H1 (cell line): ENCODE data around the gene SRXN1. TPM values are rescaled to one million over a fixed set of nuclear protein-coding genes. Genes with fewer than 3 reads are reported as not detected.

Experiments used
- CTCF ChIA-PET: fragments of 300-600 bp; sonication (Branson Sonifier 250); formaldehyde crosslinking; loops from one replicate; lab custom pipeline; 2021; ENCODE audit not compliant: partially characterized antibody; lab: Charles Lee
- POLR2A ChIA-PET: fragments of 300-600 bp; sonication (Branson Sonifier 250); formaldehyde crosslinking; loops from one replicate; lab custom pipeline; 2021; ENCODE audit warnings: inconsistent platforms; ENCODE audit not compliant: partially characterized antibody; lab: Charles Lee
- DNase-seq, 2 experiments: peaks; one replicate each; pipeline versions ENCODE4 v3.0.0 to v3.0.0-alpha.2; 2010 to 2022; ENCODE audit warnings: low spot score in 2 of 2, low read depth in 1 of 2, mixed read lengths in 1 of 2
- FAIRE-seq: peaks from 2 replicates; lab custom pipeline; 2011; peaks lifted over from hg19 to GRCh38; lab: Jason Lieb, UNC
- H2AFZ ChIP-seq: 2 replicates; pipeline ENCODE4 v1.8.1; 2012; ENCODE audit warnings: low read length, inconsistent platforms
- H2AK5ac ChIP-seq: 2 replicates; pipeline ENCODE4 v1.6.1; 2013; ENCODE audit warnings: low read depth, low read length
- H2BK120ac ChIP-seq: replicated peaks from 2 replicates; pipeline ENCODE3; 2013; ENCODE audit warnings: low read depth, low read length, inconsistent platforms
- H2BK12ac ChIP-seq: 2 replicates; pipeline ENCODE4 v1.6.1; 2013; ENCODE audit warnings: low read depth, low read length
- H2BK15ac ChIP-seq: 2 replicates; pipeline ENCODE4 v1.6.1; 2013; ENCODE audit warnings: low read length
- H2BK20ac ChIP-seq: 2 replicates; pipeline ENCODE4 v1.6.1; 2013; ENCODE audit warnings: low read length
- H2BK5ac ChIP-seq: 2 replicates; pipeline ENCODE4 v1.6.1; 2013; ENCODE audit warnings: low read depth, low read length
- H3K14ac ChIP-seq: 2 replicates; pipeline ENCODE4 v1.6.1; 2013; ENCODE audit warnings: inconsistent platforms; ENCODE audit not compliant: insufficient read length
- H3K18ac ChIP-seq: 2 replicates; pipeline ENCODE4 v1.6.1; 2013; ENCODE audit warnings: low read length; ENCODE audit errors: extremely low read depth
- H3K23ac ChIP-seq: 2 replicates; pipeline ENCODE4 v1.6.1; 2013; ENCODE audit warnings: inconsistent platforms; ENCODE audit not compliant: insufficient read length
- H3K23me2 ChIP-seq: 2 replicates; pipeline ENCODE4 v1.6.1; 2013; ENCODE audit warnings: low read depth, low read length
- H3K27ac ChIP-seq: 2 replicates; pipeline ENCODE4 v1.6.1; 2011; ENCODE audit warnings: low read depth, low read length, inconsistent platforms
- H3K27me3 ChIP-seq, 4 experiments: replicated peaks in 1 of 4; 1 replicate in 1 of 4; 2 replicates in 3 of 4; pipeline versions ENCODE4 v1.6.1 to v1.8.1; 2011 to 2013; ENCODE audit warnings: low read length in 3 of 4, mild to moderate bottlenecking in 3 of 4, inconsistent platforms in 2 of 4, mixed read lengths in 2 of 4, moderate library complexity in 1 of 4; ENCODE audit not compliant: control insufficient read depth in 3 of 4, insufficient read depth in 3 of 4; ENCODE audit errors: extremely low read depth in 1 of 4
- H3K36me3 ChIP-seq, 4 experiments: 2 replicates each; pipeline versions ENCODE4 v1.6.1 to v1.8.1; 2011 to 2013; ENCODE audit warnings: mild to moderate bottlenecking in 4 of 4, low read length in 3 of 4, moderate library complexity in 2 of 4, control low read depth in 1 of 4, inconsistent platforms in 1 of 4; ENCODE audit not compliant: insufficient read depth in 4 of 4, control insufficient read depth in 2 of 4
- H3K4ac ChIP-seq: replicated peaks from 2 replicates; pipeline ENCODE3; 2013; ENCODE audit warnings: low read length, low read depth, mixed read lengths, inconsistent platforms; ENCODE audit not compliant: insufficient read length
- H3K4me1 ChIP-seq, 4 experiments: replicated peaks in 1 of 4; 1 replicate in 1 of 4; 2 replicates in 3 of 4; pipeline versions ENCODE4 v1.6.1 to v1.8.1; 2011 to 2013; ENCODE audit warnings: low read length in 3 of 4, inconsistent platforms in 2 of 4, mixed read lengths in 1 of 4; ENCODE audit not compliant: insufficient read depth in 4 of 4, control insufficient read depth in 3 of 4
- H3K4me2 ChIP-seq, 2 experiments: 2 replicates each; pipeline versions ENCODE4 v1.6.1 to v1.8.1; 2011 to 2013; ENCODE audit warnings: low read depth in 2 of 2, low read length in 2 of 2, control low read depth in 1 of 2, inconsistent platforms in 1 of 2, mild to moderate bottlenecking in 1 of 2; ENCODE audit not compliant: insufficient read depth in 1 of 2
- H3K4me3 ChIP-seq, 4 experiments: fragments of 200-600, 300-600 bp in 1 of 4; sonication (generic), shearing (Covaris generic), sonication (Bioruptor Twin) in 1 of 4; 2 replicates each; pipeline versions ENCODE4 v1.5.1 to v1.8.1; 2011 to 2016; ENCODE audit warnings: low read length in 4 of 4, low read depth in 3 of 4, control low read depth in 2 of 4, inconsistent platforms in 2 of 4, mild to moderate bottlenecking in 2 of 4, mixed read lengths in 1 of 4, moderate library complexity in 1 of 4; ENCODE audit not compliant: insufficient read depth in 2 of 4; ENCODE audit errors: extremely low read depth in 1 of 4
- H3K56ac ChIP-seq: replicated peaks from 2 replicates; pipeline ENCODE3; 2013; ENCODE audit warnings: low read depth, mild to moderate bottlenecking, mixed read lengths, low read length, inconsistent platforms; ENCODE audit not compliant: insufficient read length
- H3K79me1 ChIP-seq: 2 replicates; pipeline ENCODE4 v1.6.1; 2013; ENCODE audit warnings: low read depth, low read length, control low read depth
- H3K79me2 ChIP-seq, 2 experiments: 2 replicates each; pipeline versions ENCODE4 v1.6.1 to v1.8.1; 2012 to 2013; ENCODE audit warnings: low read length in 2 of 2, mild to moderate bottlenecking in 2 of 2, inconsistent platforms in 1 of 2; ENCODE audit not compliant: insufficient read depth in 2 of 2, control insufficient read depth in 1 of 2
- H3K9ac ChIP-seq, 4 experiments: replicated peaks in 1 of 4; 1 replicate in 1 of 4; 2 replicates in 3 of 4; pipeline versions ENCODE4 v1.6.1 to v1.8.1; 2011 to 2013; ENCODE audit warnings: low read depth in 3 of 4, low read length in 3 of 4, control low read depth in 2 of 4, mild to moderate bottlenecking in 2 of 4, moderate library complexity in 2 of 4, inconsistent platforms in 1 of 4; ENCODE audit errors: extremely low read depth in 1 of 4
- H3K9me3 ChIP-seq, 2 experiments: 2 replicates each; pipeline versions ENCODE4 v1.6.1 to v1.8.1; 2012 to 2013; ENCODE audit warnings: mild to moderate bottlenecking in 2 of 2, moderate library complexity in 2 of 2, control low read depth in 1 of 2, inconsistent platforms in 1 of 2, low read depth in 1 of 2, low read length in 1 of 2, mixed read lengths in 1 of 2; ENCODE audit not compliant: insufficient read depth in 2 of 2
- H4K20me1 ChIP-seq, 2 experiments: replicated peaks in 1 of 2; 2 replicates each; pipeline versions ENCODE3 to v1.8.1; 2011 to 2013; ENCODE audit warnings: inconsistent platforms in 2 of 2, low read length in 2 of 2, mild to moderate bottlenecking in 1 of 2; ENCODE audit not compliant: insufficient read depth in 2 of 2, control insufficient read depth in 1 of 2
- H4K5ac ChIP-seq: 2 replicates; pipeline ENCODE4 v1.6.1; 2013; ENCODE audit warnings: low read length, low read depth, mixed read lengths, inconsistent platforms; ENCODE audit not compliant: insufficient read length
- H4K8ac ChIP-seq: 2 replicates; pipeline ENCODE4 v1.8.0; 2013; ENCODE audit warnings: mild to moderate bottlenecking, moderate library complexity, low read length, inconsistent platforms; ENCODE audit not compliant: insufficient read depth; ENCODE audit errors: extremely low read depth
- H4K91ac ChIP-seq: replicated peaks from 2 replicates; pipeline ENCODE3; 2013; ENCODE audit warnings: low read length, mixed read lengths, inconsistent platforms; ENCODE audit not compliant: insufficient read length
- ATF2 ChIP-seq: IDR thresholded peaks from 2 replicates; pipeline ENCODE4 v1.6.1; 2012; ENCODE audit warnings: low read length, inconsistent platforms
- BCL11A ChIP-seq, 2 experiments: IDR thresholded peaks; one replicate each; pipeline ENCODE4 v1.6.1; 2011; ENCODE audit warnings: low read depth in 2 of 2, low read length in 2 of 2, mild to moderate bottlenecking in 2 of 2
- CEBPB ChIP-seq: IDR thresholded peaks from 2 replicates; pipeline ENCODE4 v1.6.1; 2012; ENCODE audit warnings: low read depth, low read length
- CTBP2 ChIP-seq: IDR thresholded peaks from 2 replicates; pipeline ENCODE4 v1.7.0; 2011; ENCODE audit warnings: borderline replicate concordance, mild to moderate bottlenecking, moderate library complexity, mixed read lengths, low read length; ENCODE audit not compliant: insufficient read depth, insufficient read length
- EP300 ChIP-seq, 2 experiments: IDR thresholded peaks; 1 replicate in 1 of 2; 2 replicates in 1 of 2; pipeline ENCODE4 v1.6.1; 2011 to 2012; ENCODE audit warnings: low read depth in 2 of 2, low read length in 2 of 2, mild to moderate bottlenecking in 2 of 2, borderline replicate concordance in 1 of 2, inconsistent platforms in 1 of 2, moderate library complexity in 1 of 2
- HDAC6 ChIP-seq: IDR thresholded peaks from one replicate; pipeline ENCODE4 v1.7.1; 2012; ENCODE audit warnings: low read depth, mild to moderate bottlenecking, inconsistent platforms, low read length, moderate library complexity
- RXRA ChIP-seq: IDR thresholded peaks from 2 replicates; pipeline ENCODE4 v1.6.1; 2011; ENCODE audit warnings: low read depth, mild to moderate bottlenecking, low read length, moderate library complexity; ENCODE audit not compliant: insufficient read depth
- SIRT6 ChIP-seq: IDR thresholded peaks from one replicate; pipeline ENCODE4 v1.7.1; 2012; ENCODE audit warnings: low read length, inconsistent platforms
- SP1 ChIP-seq: IDR thresholded peaks from 2 replicates; pipeline ENCODE4 v1.6.1; 2011; ENCODE audit warnings: low read depth, low read length
- TEAD4 ChIP-seq: IDR thresholded peaks from 2 replicates; pipeline ENCODE4 v1.6.1; 2012; ENCODE audit warnings: low read depth, low read length, inconsistent platforms, mixed read lengths
- WGBS, 2 experiments: shearing (Covaris generic) in 1 of 2; methylation state at CpG; one replicate each; pipeline versions ENCODE4 v1.1.6 to v1.1.7; 2013 to 2015; ENCODE audit warnings: low lambda C conversion rate in 2 of 2, mixed read lengths in 2 of 2, inconsistent platforms in 1 of 2, low coverage in 1 of 2, missing lambda C conversion rate in 1 of 2; ENCODE audit not compliant: insufficient replicate concordance in 2 of 2, insufficient coverage in 1 of 2, insufficient read length in 1 of 2; ENCODE audit errors: extremely low coverage in 1 of 2, missing lambda C conversion rate in 1 of 2; 5-methylcytosine and 5-hydroxymethylcytosine counted together
- polyA plus RNA-seq, 7 experiments: library from polyadenylated mRNA; depleted of rRNA in 3 of 7; stranded (reverse) in 5 of 7; unstranded in 2 of 7; fragments of >200 nt in 5 of 7; fragments of 200-250 nt in 2 of 7; gene quantifications; 1 replicate in 5 of 7; 2 replicates in 1 of 7; 4 replicates in 1 of 7; pipeline versions ENCODE4 v1.2.1 to v1.2.3, GENCODE V29; 2011 to 2013; ENCODE audit warnings: missing spikeins in 2 of 7, mixed read lengths in 2 of 7
- total RNA-seq: library from RNA; stranded (reverse); fragmentation: NEBNext Ultra II Directional; extraction: Animal tissue kit (Norgen Biotek cat#: 25700); gene quantifications from 2 replicates; pipeline ENCODE4 v1.2.1, GENCODE V29; 2021
- TF ChIP-seq, protein P1 (sequence below): IDR thresholded peaks from 2 replicates; pipeline ENCODE4 v1.6.1; 2011; ENCODE audit warnings: low read length, improper control_type of control experiment

The SRXN1 gene
- total and polyA plus RNA-seq, 2 of the 8 experiments (the other 6 are each of a cell fraction or from before 2014, with no cell fraction given) = 12.2 to 15.8 TPM

GRCh38 chr20:600736-601135 lies 52.3 kb downstream of the SRXN1 start:
- WGBS, 2 experiments = 89% methylated on average over 6 of the region's 6 CpGs; no CpG with 5 or more reads in 1 of the 2 experiments
- no peak overlapping the region for H3K14ac ChIP-seq
- H3K4me3 ChIP-seq = no peak overlapping the region
- no peak overlapping the region for H3K9ac ChIP-seq
- H3K79me1 ChIP-seq = no peaks in the 10 kb centered on the region
- ChIA-PET CTCF (interaction anchor here (0.6 to 4.1 kb wide), 10 partner anchors 16 to 364 kb away, joined by 3 to 22 read pairs (median 5); no protein-coding TSS in a partner anchor), POLR2A (interaction anchor here (0.8 kb wide), 1 partner anchor 9 kb away, joined by 3 read pairs; no protein-coding TSS in a partner anchor)
- no peak overlapping the region for H2BK20ac ChIP-seq
- H3K18ac ChIP-seq = no peak overlapping the region
- FAIRE-seq (no peak), DNase-seq (no peak)
- no peak overlapping the region for H3K4ac ChIP-seq
- H3K23me2 ChIP-seq = no peaks in the 10 kb centered on the region
- no peak overlapping the region for H4K91ac ChIP-seq
- no peaks in the 10 kb centered on the region for H3K9me3 ChIP-seq
- peaks cover 0 to 3% (median 0%) of the 10 kb centered on the region in 4 experiments; a peak in 1 of 7 replicates for H3K4me1 ChIP-seq
- H3K27me3 ChIP-seq = no peaks in the 10 kb centered on the region
- no peak overlapping the region for H3K56ac ChIP-seq
- no peak overlapping the region for H3K27ac ChIP-seq
- no peak overlapping the region for H2AK5ac ChIP-seq
- no peak overlapping the region for H2BK15ac ChIP-seq
- H2BK12ac ChIP-seq = no peak overlapping the region
- H2AFZ ChIP-seq = no peak overlapping the region
- H3K4me2 ChIP-seq = no peak overlapping the region
- no peak overlapping the region for H3K23ac ChIP-seq
- no peak overlapping the region for H4K8ac ChIP-seq
- no peak overlapping the region for H4K5ac ChIP-seq
- H2BK5ac ChIP-seq = no peak overlapping the region
- H2BK120ac ChIP-seq = no peak overlapping the region
- H3K36me3 ChIP-seq = no peaks in the 10 kb centered on the region
- H3K79me2 ChIP-seq = no peaks in the 10 kb centered on the region
- peaks cover 0 to 2% of the 10 kb centered on the region in 2 experiments for H4K20me1 ChIP-seq
- no peak for TF ChIP-seq SIRT6
- TF ChIP-seq ATF2 = no peak
- TF ChIP-seq, protein P1, sequence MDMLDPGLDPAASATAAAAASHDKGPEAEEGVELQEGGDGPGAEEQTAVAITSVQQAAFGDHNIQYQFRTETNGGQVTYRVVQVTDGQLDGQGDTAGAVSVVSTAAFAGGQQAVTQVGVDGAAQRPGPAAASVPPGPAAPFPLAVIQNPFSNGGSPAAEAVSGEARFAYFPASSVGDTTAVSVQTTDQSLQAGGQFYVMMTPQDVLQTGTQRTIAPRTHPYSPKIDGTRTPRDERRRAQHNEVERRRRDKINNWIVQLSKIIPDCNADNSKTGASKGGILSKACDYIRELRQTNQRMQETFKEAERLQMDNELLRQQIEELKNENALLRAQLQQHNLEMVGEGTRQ = no peak
- no peak for TF ChIP-seq BCL11A (IDR thresholded peaks at IDR 0.05; ENCODE audit: low read depth in 2 of 2, low read length in 2 of 2)
- TF ChIP-seq CEBPB = no peak
- no peak for TF ChIP-seq HDAC6
- TF ChIP-seq EP300 (IDR thresholded peaks at IDR 0.05; ENCODE audit: borderline replicate concordance in 1 of 2, low read depth in 2 of 2, low read length in 2 of 2) = no peak
- TF ChIP-seq RXRA = no peak
- TF ChIP-seq SP1 = no peak
- no peak for TF ChIP-seq CTBP2
- no peak for TF ChIP-seq TEAD4
